SU-DHL-6 (cell line): ENCODE results near the gene KRT14.

Experiments used
- H2AFZ ChIP-seq: fragments of 200-600 bp; sonication (generic); 2 replicates; pipeline ENCODE4 v1.6.1; 2014; ENCODE audit warnings: low read depth, mild to moderate bottlenecking, moderate library complexity, mixed read lengths, antibody characterized with exemption, low read length; ENCODE audit not compliant: severe bottlenecking
- H3F3A ChIP-seq: fragments of 200-600 bp; shearing (Covaris generic); 2 replicates; pipeline ENCODE4 v1.6.0; 2016; ENCODE audit warnings: antibody characterized with exemption, mild to moderate bottlenecking; ENCODE audit not compliant: insufficient read depth
- H3K27ac ChIP-seq: fragments of 200-600 bp; sonication (generic); 2 replicates; pipeline ENCODE4 v1.5.1; 2016; ENCODE audit warnings: low read depth, mild to moderate bottlenecking, low read length, moderate library complexity, mixed read lengths
- H3K27me3 ChIP-seq: fragments of 200-600 bp; sonication (generic), shearing (Covaris generic); 2 replicates; pipeline ENCODE4 v1.6.0; 2014; ENCODE audit warnings: mild to moderate bottlenecking, low read length
- H3K36me3 ChIP-seq: fragments of 200-600 bp; sonication (generic); 2 replicates; pipeline ENCODE4 v1.6.1; 2014; ENCODE audit warnings: mild to moderate bottlenecking, low read length, mixed read lengths
- H3K4me2 ChIP-seq: fragments of 300-600, 200-600 bp; shearing (Covaris generic), sonication (generic); 2 replicates; pipeline ENCODE4 v1.6.0; 2014; ENCODE audit warnings: low read length, low read depth, mild to moderate bottlenecking; ENCODE audit not compliant: poor library complexity, severe bottlenecking
- H3K4me3 ChIP-seq: fragments of 200-600 bp; sonication (generic); 2 replicates; pipeline ENCODE4 v1.5.1; 2014; ENCODE audit warnings: antibody characterized with exemption, low read length, mild to moderate bottlenecking, mixed read lengths; ENCODE audit not compliant: insufficient read depth, poor library complexity, severe bottlenecking
- H3K79me2 ChIP-seq: fragments of 200-600 bp; sonication (generic); 2 replicates; pipeline ENCODE4 v1.6.1; 2014; ENCODE audit warnings: mild to moderate bottlenecking, low read length, moderate library complexity; ENCODE audit not compliant: insufficient read depth
- H3K9ac ChIP-seq: fragments of 200-600 bp; sonication (generic); 2 replicates; pipeline ENCODE4 v1.7.0; 2014; ENCODE audit warnings: mild to moderate bottlenecking, low read length
- H3K9me2 ChIP-seq: fragments of 200-600 bp; sonication (generic); replicated peaks from 2 replicates; pipeline ENCODE4 v1.6.1; 2014; ENCODE audit warnings: low read length; ENCODE audit not compliant: insufficient read depth
- H3K9me3 ChIP-seq: fragments of 200-600 bp; sonication (generic); 2 replicates; pipeline ENCODE4 v1.6.1; 2014; ENCODE audit warnings: low read length, mixed read lengths; ENCODE audit not compliant: insufficient read depth
- H4K20me1 ChIP-seq: fragments of 200-600 bp; sonication (generic); 2 replicates; pipeline ENCODE4 v1.6.1; 2014; ENCODE audit warnings: low read depth, mild to moderate bottlenecking, antibody characterized with exemption, low read length, moderate library complexity, mixed read lengths
- CTCF ChIP-seq: fragments of 200-600 bp; sonication (generic); IDR thresholded peaks from one replicate; pipeline ENCODE4 v1.5.1; 2017; ENCODE audit warnings: antibody characterized with exemption, mild to moderate bottlenecking, low read length, moderate library complexity; ENCODE audit not compliant: insufficient read depth, poor library complexity, severe bottlenecking
- EZH2phosphoT487 ChIP-seq: fragments of 200-600 bp; sonication (generic), shearing (Covaris generic); conservative IDR thresholded peaks from 2 replicates; pipeline ENCODE4 v1.6.1; 2018; ENCODE audit warnings: mild to moderate bottlenecking, antibody characterized with exemption, low read length, moderate library complexity, mixed read lengths

KRT14 gene

GRCh38 chr17:41553987-41554680 is 32.6 kb downstream of the KRT14 start:
- Histone ChIP-seq H3K9me2 (no peaks in the 10 kb centered on the region), H4K20me1 (no peaks in the 10 kb centered on the region), H3K9me3 (no peaks in the 10 kb centered on the region), H3K27me3 (no peaks in the 10 kb centered on the region), H3K4me2 (no peak overlapping the region), H3K9ac (no peak overlapping the region), H3K79me2 (no peaks in the 10 kb centered on the region), H3K4me3 (no peak overlapping the region), H3F3A (no peaks in the 10 kb centered on the region), H3K27ac (no peak overlapping the region), H3K36me3 (no peaks in the 10 kb centered on the region), H2AFZ (no peak overlapping the region)
- no peak for TF ChIP-seq CTCF
- no peak for TF ChIP-seq EZH2phosphoT487

- Histone ChIP-seq H3K4me3 (no peak overlapping the region), H3K27me3 (no peaks in the 10 kb centered on the region), H3K9me2 (no peaks in the 10 kb centered on the region), H4K20me1 (no peaks in the 10 kb centered on the region), H2AFZ (no peak overlapping the region), H3K9me3 (no peaks in the 10 kb centered on the region), H3K79me2 (no peaks in the 10 kb centered on the region), H3F3A (no peaks in the 10 kb centered on the region), H3K36me3 (no peaks in the 10 kb centered on the region), H3K4me2 (no peak overlapping the region), H3K9ac (no peak overlapping the region), H3K27ac (no peak overlapping the region)
- TF ChIP-seq CTCF, result no peak
- TF ChIP-seq EZH2phosphoT487, result no peak
Observed at GRCh38 chr17:41553176-41553575, 33.5 kb downstream of the KRT14 start.

GRCh38 chr17:41552455-41552854 is 34.2 kb downstream of the KRT14 start:
- Histone ChIP-seq H3K27ac (no peak overlapping the region), H3K4me2 (no peak overlapping the region), H3K27me3 (no peaks in the 10 kb centered on the region), H3K79me2 (no peaks in the 10 kb centered on the region), H3K9ac (no peak overlapping the region), H3K9me3 (no peaks in the 10 kb centered on the region), H2AFZ (no peak overlapping the region), H3K9me2 (no peaks in the 10 kb centered on the region), H3K36me3 (no peaks in the 10 kb centered on the region), H3F3A (no peaks in the 10 kb centered on the region), H3K4me3 (no peak overlapping the region), H4K20me1 (no peaks in the 10 kb centered on the region)
- TF ChIP-seq CTCF (no peak), EZH2phosphoT487 (no peak)
